NT2/D1 (cell line): Measurements from ENCODE around the gene MUCL3.

ENCODE experiments used
- YY1 ChIP-seq: IDR thresholded peaks from 2 replicates; pipeline ENCODE4 v1.6.1; 2011; ENCODE audit not compliant: insufficient read length, insufficient read depth
- ZNF274 ChIP-seq: IDR thresholded peaks from 2 replicates; pipeline ENCODE4 v1.6.1; 2011; ENCODE audit warnings: mild to moderate bottlenecking, low read depth, low read length

GRCh38 chr6:30965140-30965601 lies 24.4 kb downstream of the MUCL3 start:
- no peak for TF ChIP-seq ZNF274
- TF ChIP-seq YY1 = no peak
